A549 (cell line): Measurements from ENCODE around the gene MAPKAPK3.

Source experiments
- CBX8 ChIP-seq: fragments of 200-600 bp; sonication (generic); IDR thresholded peaks from 2 replicates; pipeline ENCODE4 v1.6.1; 2016
- ESRRA ChIP-seq: fragments of 150-350 bp; IDR thresholded peaks from 2 replicates; pipeline ENCODE4 v1.6.1; 2014; ENCODE audit warnings: mild to moderate bottlenecking, low read length, borderline replicate concordance
- POLR2A ChIP-seq: IDR thresholded peaks from 2 replicates; pipeline ENCODE4 v1.6.1; 2012; ENCODE audit warnings: mild to moderate bottlenecking, low read length
- TF ChIP-seq, protein P1 (sequence below): fragments of >200 bp; sonication (Bioruptor Twin); formaldehyde crosslinking; IDR thresholded peaks from 3 replicates; pipeline ENCODE4 v1.5.1; 2016

DNA sequence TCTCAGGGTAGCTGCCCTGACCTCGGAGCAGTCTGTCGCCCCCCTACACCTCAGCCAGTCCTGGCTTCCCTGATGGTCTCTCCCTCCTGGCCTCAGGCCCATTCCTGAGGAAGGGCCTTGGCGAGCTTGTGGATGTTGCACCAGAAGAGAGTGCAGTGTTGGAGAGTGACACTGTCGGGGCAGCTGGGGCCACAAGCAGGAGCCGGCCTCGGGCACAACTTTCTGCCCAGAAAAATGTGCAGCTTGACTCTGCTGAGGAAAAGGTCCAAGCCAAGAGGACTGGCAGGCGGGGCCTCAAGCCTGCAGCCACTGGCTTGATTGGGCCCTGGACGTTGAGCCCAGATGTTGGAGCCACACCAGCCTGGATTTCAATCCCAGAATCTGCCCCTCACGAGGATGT lies 34.9 kb upstream of the MAPKAPK3 start:
- TF ChIP-seq, protein P1, sequence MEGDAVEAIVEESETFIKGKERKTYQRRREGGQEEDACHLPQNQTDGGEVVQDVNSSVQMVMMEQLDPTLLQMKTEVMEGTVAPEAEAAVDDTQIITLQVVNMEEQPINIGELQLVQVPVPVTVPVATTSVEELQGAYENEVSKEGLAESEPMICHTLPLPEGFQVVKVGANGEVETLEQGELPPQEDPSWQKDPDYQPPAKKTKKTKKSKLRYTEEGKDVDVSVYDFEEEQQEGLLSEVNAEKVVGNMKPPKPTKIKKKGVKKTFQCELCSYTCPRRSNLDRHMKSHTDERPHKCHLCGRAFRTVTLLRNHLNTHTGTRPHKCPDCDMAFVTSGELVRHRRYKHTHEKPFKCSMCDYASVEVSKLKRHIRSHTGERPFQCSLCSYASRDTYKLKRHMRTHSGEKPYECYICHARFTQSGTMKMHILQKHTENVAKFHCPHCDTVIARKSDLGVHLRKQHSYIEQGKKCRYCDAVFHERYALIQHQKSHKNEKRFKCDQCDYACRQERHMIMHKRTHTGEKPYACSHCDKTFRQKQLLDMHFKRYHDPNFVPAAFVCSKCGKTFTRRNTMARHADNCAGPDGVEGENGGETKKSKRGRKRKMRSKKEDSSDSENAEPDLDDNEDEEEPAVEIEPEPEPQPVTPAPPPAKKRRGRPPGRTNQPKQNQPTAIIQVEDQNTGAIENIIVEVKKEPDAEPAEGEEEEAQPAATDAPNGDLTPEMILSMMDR: no peak
- TF ChIP-seq ESRRA (no peak), POLR2A (no peak), CBX8 (no peak)
